Peyer's patch (tissue), 4 donors: ENCODE results near the gene PDLIM5. TPM values are rescaled to one million over a fixed set of nuclear protein-coding genes. Genes with fewer than 3 reads are reported as not detected.

Experiments used
- DNase-seq, 3 donors: peaks; one replicate each; pipeline ENCODE4 v3.0.0-alpha.2; 2017 to 2019
- H3K27ac ChIP-seq, 4 donors: fragments of 200-600 bp; sonication (generic); one replicate each; pipeline ENCODE4 v1.5.1; 2016 to 2019
- H3K27me3 ChIP-seq, 2 donors: fragments of 200-600 bp; sonication (generic); one replicate each; pipeline ENCODE4 v1.5.1; 2019
- H3K36me3 ChIP-seq, 3 donors: fragments of 200-600 bp; sonication (generic); one replicate each; pipeline ENCODE4 v1.5.1; 2016 to 2019
- H3K4me1 ChIP-seq, 4 donors: fragments of 200-600 bp; sonication (generic); one replicate each; pipeline ENCODE4 v1.5.1; 2016 to 2019
- H3K4me3 ChIP-seq, 4 donors: fragments of 200-600 bp; sonication (generic); 1 replicate in 3 of 4; 2 replicates in 1 of 4; pipeline ENCODE4 v1.5.1; 2016 to 2019; ENCODE audit warnings: mild to moderate bottlenecking in 1 of 4
- H3K9me3 ChIP-seq, 4 donors: fragments of 200-600 bp; sonication (generic); one replicate each; pipeline ENCODE4 v1.5.1; 2016 to 2019; ENCODE audit warnings: mild to moderate bottlenecking in 1 of 4
- CTCF ChIP-seq, 6 experiments: fragments of 450-650 bp in 4 of 6; fragments of 200-600 bp in 2 of 6; sonication (generic) in 1 of 6; IDR thresholded peaks; one replicate each; pipeline ENCODE4 v1.5.1; 2017 to 2019; ENCODE audit warnings: antibody characterized with exemption in 6 of 6, mild to moderate bottlenecking in 3 of 6, moderate library complexity in 1 of 6
- POLR2A ChIP-seq, 2 donors: fragments of 450-650 bp; IDR thresholded peaks; one replicate each; pipeline ENCODE4 v1.5.1; 2017; ENCODE audit warnings: antibody characterized with exemption in 2 of 2, mild to moderate bottlenecking in 2 of 2, moderate library complexity in 2 of 2
- total RNA-seq, 4 donors: library from RNA; depleted of rRNA; stranded (reverse); fragments of >200 nt; gene quantifications; one replicate each; pipeline ENCODE4 v1.1.0, GENCODE V29; 2016

The PDLIM5 gene
- total RNA-seq, 4 donors from 2014 or later, result 112 to 197 (median 158) TPM

GRCh38 chr4:94408549-94409374 is 43.0 kb upstream of the PDLIM5 start:
- no peaks in the 10 kb centered on the region for H3K4me1 ChIP-seq
- no peaks in the 10 kb centered on the region for H3K36me3 ChIP-seq
- no peaks in the 10 kb centered on the region for H3K9me3 ChIP-seq
- no peak for DNase-seq
- no peak overlapping the region for H3K27ac ChIP-seq
- H3K27me3 ChIP-seq, result no peaks in the 10 kb centered on the region
- TF ChIP-seq CTCF (IDR thresholded peaks at IDR 0.05) (no peak), POLR2A (IDR thresholded peaks at IDR 0.05) (no peak)
- H3K4me3 ChIP-seq, result no peak overlapping the region

GRCh38 chr4:94409375-94409679 is 42.4 kb upstream of the PDLIM5 start:
- H3K4me1 ChIP-seq, result no peaks in the 10 kb centered on the region
- H3K36me3 ChIP-seq, result no peaks in the 10 kb centered on the region
- no peaks in the 10 kb centered on the region for H3K9me3 ChIP-seq
- H3K4me3 ChIP-seq, result no peak overlapping the region
- no peak for TF ChIP-seq CTCF (IDR thresholded peaks at IDR 0.05)
- no peak for TF ChIP-seq POLR2A (IDR thresholded peaks at IDR 0.05)
- no peak overlapping the region for H3K27ac ChIP-seq
- no peak for DNase-seq
- H3K27me3 ChIP-seq, result no peaks in the 10 kb centered on the region

- H3K27ac ChIP-seq, result no peak overlapping the region
- H3K27me3 ChIP-seq, result no peaks in the 10 kb centered on the region
- no peaks in the 10 kb centered on the region for H3K36me3 ChIP-seq
- TF ChIP-seq POLR2A (IDR thresholded peaks at IDR 0.05), result no peak
- TF ChIP-seq CTCF (IDR thresholded peaks at IDR 0.05), result no peak
- DNase-seq, result no peak
- no peaks in the 10 kb centered on the region for H3K4me1 ChIP-seq
- H3K9me3 ChIP-seq, result no peaks in the 10 kb centered on the region
- H3K4me3 ChIP-seq, result no peak overlapping the region
These were observed 41.8 kb upstream of the PDLIM5 start for GRCh38 chr4:94409962-94410361.

GRCh38 chr4:94410678-94411206 is 41.0 kb upstream of the PDLIM5 start:
- TF ChIP-seq POLR2A (IDR thresholded peaks at IDR 0.05) (no peak), CTCF (IDR thresholded peaks at IDR 0.05) (no peak)
- no peak overlapping the region for H3K27ac ChIP-seq

GRCh38 chr4:94411296-94411695 is 40.4 kb upstream of the PDLIM5 start:
- H3K27ac ChIP-seq, result no peak overlapping the region

More at GRCh38 chr4:94410678-94411206, 41.0 kb upstream of the PDLIM5 start:
- H3K27me3 ChIP-seq, result no peaks in the 10 kb centered on the region
- DNase-seq, result no peak
- H3K9me3 ChIP-seq, result no peaks in the 10 kb centered on the region
- H3K4me3 ChIP-seq, result no peak overlapping the region
- H3K4me1 ChIP-seq, result no peaks in the 10 kb centered on the region
- H3K36me3 ChIP-seq, result no peaks in the 10 kb centered on the region

More at GRCh38 chr4:94411296-94411695, 40.4 kb upstream of the PDLIM5 start:
- Histone ChIP-seq H3K9me3 (no peaks in the 10 kb centered on the region), H3K36me3 (no peaks in the 10 kb centered on the region), H3K4me3 (no peak overlapping the region), H3K4me1 (no peaks in the 10 kb centered on the region), H3K27me3 (no peaks in the 10 kb centered on the region)
- no peak for DNase-seq
- no peak for TF ChIP-seq POLR2A (IDR thresholded peaks at IDR 0.05)
- no peak for TF ChIP-seq CTCF (IDR thresholded peaks at IDR 0.05)
